OCI-LY3 (cell line): ENCODE results near the gene PYCR2.

Source experiments
- CTCF ChIP-seq: fragments of 200-600, 300-600 bp; sonication (generic); IDR thresholded peaks from 2 replicates; pipeline ENCODE4 v1.5.1; 2014; ENCODE audit warnings: antibody characterized with exemption, low read length, low read depth
- EZH2phosphoT487 ChIP-seq: fragments of 200-600 bp; shearing (Covaris generic); IDR thresholded peaks from 2 replicates; pipeline ENCODE4 v1.6.1; 2018; ENCODE audit warnings: antibody characterized with exemption, mixed run types, low read depth

GRCh38 chr1:225883616-225884265 lies 40.3 kb downstream of the PYCR2 start:
- TF ChIP-seq CTCF (peak; percentile 67), EZH2phosphoT487 (no peak)
